IMR-90 (cell line): ENCODE results near the gene APOBEC3F. TPM values are rescaled to one million over a fixed set of nuclear protein-coding genes. Genes with fewer than 3 reads are reported as not detected.
A peak's percentile ranks its signal among the peaks of the same experiment; 100 is the strongest.

ENCODE experiments used
- ATAC-seq: fragments of 200-7000 bp; cut with Tn5 transposase; 2 replicates; pipeline ENCODE4 v1.9.1; 2020; ENCODE audit warnings: low read depth, mild to moderate bottlenecking, moderate library complexity
- BruUV-seq: library from RNA; stranded (reverse); fragments of 400-500 nt; replicated peaks from 2 replicates; lab custom pipeline; 2021; lab: Mats Ljungman, UMichigan
- CTCF ChIA-PET: fragments of 300-600 bp; formaldehyde crosslinking; extraction: SDS; loops from one replicate; lab custom pipeline; 2021; ENCODE audit warnings: antibody characterized with exemption; lab: Yijun Ruan, JAX
- POLR2A ChIA-PET: fragments of 300-600 bp; sonication (Branson Sonifier 250); formaldehyde crosslinking; loops from one replicate; lab custom pipeline; 2022; ENCODE audit warnings: antibody characterized with exemption; ENCODE audit not compliant: unreplicated experiment; lab: Charles Lee
- DNase-seq: peaks from one replicate; pipeline ENCODE4 v3.0.0; 2013
- H2AFZ ChIP-seq: replicated peaks from 2 replicates; pipeline ENCODE3; 2013; ENCODE audit warnings: low read length, mild to moderate bottlenecking; ENCODE audit not compliant: poor library complexity
- H2AK5ac ChIP-seq: 2 replicates; pipeline ENCODE4 v1.6.1; 2013; ENCODE audit warnings: low read depth, low read length, inconsistent platforms
- H2AK9ac ChIP-seq: replicated peaks from 2 replicates; pipeline ENCODE3; 2013; ENCODE audit warnings: mild to moderate bottlenecking, low read depth, low read length, moderate library complexity; ENCODE audit not compliant: poor library complexity
- H2BK120ac ChIP-seq: 2 replicates; pipeline ENCODE4 v1.6.1; 2013; ENCODE audit warnings: low read depth, low read length, inconsistent platforms
- H2BK15ac ChIP-seq: 3 replicates; pipeline ENCODE4 v1.6.1; 2013; ENCODE audit warnings: low read depth, low read length, inconsistent platforms
- H2BK20ac ChIP-seq: 2 replicates; pipeline ENCODE4 v1.6.1; 2013; ENCODE audit warnings: low read depth, mild to moderate bottlenecking, inconsistent platforms, low read length, moderate library complexity
- H2BK5ac ChIP-seq: 2 replicates; pipeline ENCODE4 v1.6.1; 2013; ENCODE audit warnings: mild to moderate bottlenecking, low read depth, low read length, inconsistent platforms; ENCODE audit not compliant: poor library complexity, severe bottlenecking
- H3K14ac ChIP-seq: replicated peaks from 2 replicates; pipeline ENCODE4 v1.6.1; 2013; ENCODE audit warnings: low read depth, low read length, inconsistent platforms
- H3K18ac ChIP-seq: 2 replicates; pipeline ENCODE4 v1.6.1; 2013; ENCODE audit warnings: low read depth, low read length, control low read depth
- H3K23ac ChIP-seq: 2 replicates; pipeline ENCODE4 v1.6.1; 2013; ENCODE audit warnings: low read depth, low read length, inconsistent platforms
- H3K27ac ChIP-seq: 2 replicates; pipeline ENCODE4 v1.5.1; 2013; ENCODE audit warnings: mild to moderate bottlenecking, control low read depth, low read length; ENCODE audit not compliant: insufficient read depth
- H3K27me3 ChIP-seq: 2 replicates; pipeline ENCODE4 v1.6.1; 2013; ENCODE audit warnings: low read length; ENCODE audit not compliant: control insufficient read depth, insufficient read depth
- H3K36me3 ChIP-seq: 2 replicates; pipeline ENCODE4 v1.6.1; 2013; ENCODE audit warnings: low read length, mixed read lengths; ENCODE audit not compliant: control insufficient read depth, insufficient read depth
- H3K4ac ChIP-seq: 2 replicates; pipeline ENCODE4 v1.6.1; 2013; ENCODE audit warnings: low read depth, low read length, inconsistent platforms
- H3K4me1 ChIP-seq: 2 replicates; pipeline ENCODE4 v1.6.1; 2013; ENCODE audit warnings: low read length, mixed read lengths; ENCODE audit not compliant: control insufficient read depth, insufficient read depth
- H3K4me2 ChIP-seq: 2 replicates; pipeline ENCODE4 v1.6.1; 2013; ENCODE audit warnings: low read depth, mild to moderate bottlenecking, control low read depth, low read length, moderate library complexity
- H3K4me3 ChIP-seq: 2 replicates; pipeline ENCODE4 v1.5.1; 2013; ENCODE audit warnings: low read depth, mild to moderate bottlenecking, control low read depth, low read length, moderate library complexity; ENCODE audit not compliant: insufficient read depth
- H3K56ac ChIP-seq: 2 replicates; pipeline ENCODE4 v1.6.1; 2013; ENCODE audit warnings: low read length, inconsistent platforms; ENCODE audit not compliant: insufficient read depth; ENCODE audit errors: extremely low read depth
- H3K79me1 ChIP-seq, 2 experiments: 2 replicates each; pipeline ENCODE4 v1.6.1; 2013; ENCODE audit warnings: low read length in 2 of 2, inconsistent platforms in 1 of 2, low read depth in 1 of 2
- H3K9ac ChIP-seq: 2 replicates; pipeline ENCODE4 v1.6.1; 2013; ENCODE audit warnings: low read depth, low read length, control low read depth
- H3K9me1 ChIP-seq: 2 replicates; pipeline ENCODE4 v1.6.1; 2013; ENCODE audit warnings: low read length, inconsistent platforms; ENCODE audit not compliant: insufficient read depth
- H3K9me3 ChIP-seq: 2 replicates; pipeline ENCODE4 v1.6.1; 2013; ENCODE audit warnings: low read length; ENCODE audit not compliant: control insufficient read depth, insufficient read depth
- H4K20me1 ChIP-seq: 2 replicates; pipeline ENCODE4 v1.6.1; 2013; ENCODE audit warnings: low read length, inconsistent platforms; ENCODE audit not compliant: insufficient read depth
- H4K5ac ChIP-seq: 2 replicates; pipeline ENCODE4 v1.6.1; 2013; ENCODE audit warnings: mild to moderate bottlenecking, low read depth, low read length, control low read depth
- H4K8ac ChIP-seq, 2 experiments: 2 replicates each; pipeline ENCODE4 v1.6.1; 2013; ENCODE audit warnings: low read depth in 2 of 2, low read length in 2 of 2, control low read depth in 1 of 2, inconsistent platforms in 1 of 2
- H4K91ac ChIP-seq: 2 replicates; pipeline ENCODE4 v1.6.1; 2013; ENCODE audit warnings: low read depth, low read length, inconsistent platforms; ENCODE audit not compliant: insufficient read depth
- BHLHE40 ChIP-seq: fragments of 150-350 bp; IDR thresholded peaks from 2 replicates; pipeline ENCODE4 v1.6.1; 2016; ENCODE audit warnings: mild to moderate bottlenecking, low read depth, low read length
- CEBPB ChIP-seq: IDR thresholded peaks from 2 replicates; pipeline ENCODE4 v1.6.1; 2012; ENCODE audit warnings: low read depth, low read length, improper control_type of control experiment
- CHD1 ChIP-seq: IDR thresholded peaks from 2 replicates; pipeline ENCODE4 v1.6.1; 2012; ENCODE audit warnings: low read depth, low read length, improper control_type of control experiment
- FOS ChIP-seq: fragments of 150-350 bp; IDR thresholded peaks from 2 replicates; pipeline ENCODE4 v1.6.1; 2016; ENCODE audit warnings: low read depth, low read length
- MAFK ChIP-seq: IDR thresholded peaks from 2 replicates; pipeline ENCODE4 v1.6.1; 2012; ENCODE audit warnings: low read depth, low read length, improper control_type of control experiment
- MAZ ChIP-seq: IDR thresholded peaks from 2 replicates; pipeline ENCODE4 v1.6.1; 2012; ENCODE audit warnings: low read depth, mild to moderate bottlenecking, low read length, improper control_type of control experiment, moderate library complexity, borderline replicate concordance
- MXI1 ChIP-seq: IDR thresholded peaks from 2 replicates; pipeline ENCODE4 v1.6.1; 2012; ENCODE audit warnings: low read depth, mild to moderate bottlenecking, low read length, moderate library complexity, borderline replicate concordance
- NFE2L2 ChIP-seq: fragments of 150-350 bp; IDR thresholded peaks from 2 replicates; pipeline ENCODE4 v1.6.1; 2016; ENCODE audit warnings: low read depth, mild to moderate bottlenecking, low read length
- POLR2A ChIP-seq: IDR thresholded peaks from 2 replicates; pipeline ENCODE4 v1.6.1; 2012; ENCODE audit warnings: mild to moderate bottlenecking, low read depth, low read length
- RAD21 ChIP-seq: IDR thresholded peaks from 2 replicates; pipeline ENCODE4 v1.6.1; 2012; ENCODE audit warnings: low read length, improper control_type of control experiment
- RCOR1 ChIP-seq: IDR thresholded peaks from 2 replicates; pipeline ENCODE4 v1.6.1; 2012; ENCODE audit warnings: mild to moderate bottlenecking, low read length, improper control_type of control experiment; ENCODE audit not compliant: insufficient replicate concordance
- RFX5 ChIP-seq: IDR thresholded peaks from 2 replicates; pipeline ENCODE4 v1.8.0; 2012; ENCODE audit warnings: low read depth, mild to moderate bottlenecking, low read length, moderate library complexity
- SMC3 ChIP-seq: fragments of 150-350 bp; IDR thresholded peaks from 2 replicates; pipeline ENCODE4 v1.6.1; 2016; ENCODE audit warnings: low read depth, mild to moderate bottlenecking, antibody characterized with exemption, low read length, moderate library complexity
- WGBS, 2 experiments: methylation state at CpG; one replicate each; pipeline versions ENCODE4 v1.1.5 to v1.1.7; 2013; ENCODE audit warnings: missing lambda C conversion rate in 2 of 2; ENCODE audit not compliant: insufficient read length in 1 of 2; ENCODE audit errors: extremely low coverage in 2 of 2; 5-methylcytosine and 5-hydroxymethylcytosine counted together
- dilution Hi-C: fragments of 300-500 bp; cut with HindIII; formaldehyde crosslinking; loops from one replicate; pipeline ENCODE4 v1.14.3; 2018; ENCODE audit warnings: low sequenced_read_pairs; ENCODE audit not compliant: unreplicated experiment
- in situ Hi-C: fragments of 300-500 bp; cut with MboI; formaldehyde crosslinking; loops from 3 replicates; pipeline ENCODE4 v1.14.3; 2019; ENCODE audit warnings: low sequenced_read_pairs, inconsistent platforms, mixed read lengths
- intact Hi-C: fragments of 100-400 bp; cut with micrococcal nuclease; formaldehyde crosslinking; loops from 2 replicates; pipeline ENCODE4 v1.10.0; 2022
- polyA plus RNA-seq, 3 experiments: library from polyadenylated mRNA; depleted of rRNA; stranded (reverse); fragments of >200 nt; gene quantifications; 2 replicates each; pipeline ENCODE4 v1.2.3, GENCODE V29; 2012; ENCODE audit warnings: low replicate concordance in 1 of 3
- total RNA-seq: library from RNA; depleted of rRNA; stranded (reverse); fragments of >200 nt; gene quantifications from 2 replicates; pipeline ENCODE4 v1.2.3, GENCODE V29; 2012
- TF ChIP-seq, protein P1 (sequence below): fragments of 150-350 bp; IDR thresholded peaks from 2 replicates; pipeline ENCODE4 v1.6.1; 2017; ENCODE audit warnings: mild to moderate bottlenecking, antibody characterized with exemption, low read length, low read depth
- TF ChIP-seq, protein P2 (sequence below): conservative IDR thresholded peaks from 2 replicates; pipeline ENCODE4 v1.5.1; 2012; ENCODE audit warnings: mild to moderate bottlenecking, low read depth, low read length, improper control_type of control experiment
- TF ChIP-seq, protein P3 (sequence below): fragments of 150-350 bp; IDR thresholded peaks from 2 replicates; pipeline ENCODE4 v1.6.1; 2016; ENCODE audit warnings: low read depth, mild to moderate bottlenecking, low read length, moderate library complexity, borderline replicate concordance

Gene APOBEC3F
- total and polyA plus RNA-seq, 2 of the 4 experiments (the other 2 are of a cell fraction), result 3.4 to 8.3 TPM

DNA sequence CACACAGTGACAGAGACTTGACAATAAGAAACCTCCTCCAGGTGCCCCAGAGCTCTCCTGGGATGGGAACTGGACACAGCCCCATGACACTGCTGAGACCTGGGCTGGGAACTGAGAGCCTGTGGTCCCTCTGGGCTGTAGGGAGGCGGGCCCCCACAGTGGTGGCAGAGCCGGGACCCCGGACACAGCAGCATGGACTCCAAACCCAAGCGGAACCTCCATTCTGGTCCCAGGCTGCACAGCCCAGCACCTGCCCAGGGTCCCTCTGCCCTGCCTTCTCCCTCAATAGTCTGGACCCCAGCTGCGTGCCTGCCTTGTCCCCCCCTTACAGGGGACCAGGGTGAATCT, 48.0 kb downstream of the APOBEC3F start:
- in situ Hi-C loops (no loop called here), intact Hi-C loops (no loop called here), dilution Hi-C loops (no loop called here)
- no peak overlapping the region for H3K4ac ChIP-seq
- TF ChIP-seq, protein P1, sequence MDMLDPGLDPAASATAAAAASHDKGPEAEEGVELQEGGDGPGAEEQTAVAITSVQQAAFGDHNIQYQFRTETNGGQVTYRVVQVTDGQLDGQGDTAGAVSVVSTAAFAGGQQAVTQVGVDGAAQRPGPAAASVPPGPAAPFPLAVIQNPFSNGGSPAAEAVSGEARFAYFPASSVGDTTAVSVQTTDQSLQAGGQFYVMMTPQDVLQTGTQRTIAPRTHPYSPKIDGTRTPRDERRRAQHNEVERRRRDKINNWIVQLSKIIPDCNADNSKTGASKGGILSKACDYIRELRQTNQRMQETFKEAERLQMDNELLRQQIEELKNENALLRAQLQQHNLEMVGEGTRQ, result no peak
- TF ChIP-seq RCOR1 (no peak), POLR2A (no peak), RFX5 (no peak), MAFK (no peak), CHD1 (no peak), NFE2L2 (no peak), BHLHE40 (no peak), MXI1 (no peak), RAD21 (no peak), FOS (no peak), SMC3 (no peak), CEBPB (no peak), MAZ (no peak)
- TF ChIP-seq, protein P2, sequence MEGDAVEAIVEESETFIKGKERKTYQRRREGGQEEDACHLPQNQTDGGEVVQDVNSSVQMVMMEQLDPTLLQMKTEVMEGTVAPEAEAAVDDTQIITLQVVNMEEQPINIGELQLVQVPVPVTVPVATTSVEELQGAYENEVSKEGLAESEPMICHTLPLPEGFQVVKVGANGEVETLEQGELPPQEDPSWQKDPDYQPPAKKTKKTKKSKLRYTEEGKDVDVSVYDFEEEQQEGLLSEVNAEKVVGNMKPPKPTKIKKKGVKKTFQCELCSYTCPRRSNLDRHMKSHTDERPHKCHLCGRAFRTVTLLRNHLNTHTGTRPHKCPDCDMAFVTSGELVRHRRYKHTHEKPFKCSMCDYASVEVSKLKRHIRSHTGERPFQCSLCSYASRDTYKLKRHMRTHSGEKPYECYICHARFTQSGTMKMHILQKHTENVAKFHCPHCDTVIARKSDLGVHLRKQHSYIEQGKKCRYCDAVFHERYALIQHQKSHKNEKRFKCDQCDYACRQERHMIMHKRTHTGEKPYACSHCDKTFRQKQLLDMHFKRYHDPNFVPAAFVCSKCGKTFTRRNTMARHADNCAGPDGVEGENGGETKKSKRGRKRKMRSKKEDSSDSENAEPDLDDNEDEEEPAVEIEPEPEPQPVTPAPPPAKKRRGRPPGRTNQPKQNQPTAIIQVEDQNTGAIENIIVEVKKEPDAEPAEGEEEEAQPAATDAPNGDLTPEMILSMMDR, result no peak
- TF ChIP-seq, protein P3, sequence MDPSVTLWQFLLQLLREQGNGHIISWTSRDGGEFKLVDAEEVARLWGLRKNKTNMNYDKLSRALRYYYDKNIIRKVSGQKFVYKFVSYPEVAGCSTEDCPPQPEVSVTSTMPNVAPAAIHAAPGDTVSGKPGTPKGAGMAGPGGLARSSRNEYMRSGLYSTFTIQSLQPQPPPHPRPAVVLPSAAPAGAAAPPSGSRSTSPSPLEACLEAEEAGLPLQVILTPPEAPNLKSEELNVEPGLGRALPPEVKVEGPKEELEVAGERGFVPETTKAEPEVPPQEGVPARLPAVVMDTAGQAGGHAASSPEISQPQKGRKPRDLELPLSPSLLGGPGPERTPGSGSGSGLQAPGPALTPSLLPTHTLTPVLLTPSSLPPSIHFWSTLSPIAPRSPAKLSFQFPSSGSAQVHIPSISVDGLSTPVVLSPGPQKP, result no peak
- H3K27ac ChIP-seq, result no peak overlapping the region
- H2BK5ac ChIP-seq, result no peak overlapping the region
- BruUV-seq, result no TSS peak
- no peak overlapping the region for H3K4me2 ChIP-seq
- H2BK20ac ChIP-seq, result no peak overlapping the region
- CTCF ChIA-PET, result no interaction called here
- no peak overlapping the region for H3K9ac ChIP-seq
- H2AK5ac ChIP-seq, result no peak overlapping the region
- POLR2A ChIA-PET, result no interaction called here
- H4K8ac ChIP-seq, result no peak overlapping the region
- no peak overlapping the region for H2BK15ac ChIP-seq
- H3K79me1 ChIP-seq, result no peaks in the 10 kb centered on the region
- no peaks in the 10 kb centered on the region for H4K20me1 ChIP-seq
- no peak overlapping the region for H3K56ac ChIP-seq
- no peak overlapping the region for H2AFZ ChIP-seq
- no peaks in the 10 kb centered on the region for H3K36me3 ChIP-seq
- H4K5ac ChIP-seq, result no peak overlapping the region
- ATAC-seq (no peak), DNase-seq (no peak)
- H3K14ac ChIP-seq, result no peak overlapping the region
- peak overlapping the region; percentile 49; the same call in 1 of the 2 replicates for H3K23ac ChIP-seq
- H3K4me3 ChIP-seq, result no peak overlapping the region
- peaks cover 38% of the 10 kb centered on the region for H3K27me3 ChIP-seq
- H3K4me1 ChIP-seq, result peaks cover 3% of the 10 kb centered on the region; the same call in 1 of the 2 replicates
- no peaks in the 10 kb centered on the region for H3K9me1 ChIP-seq
- H4K91ac ChIP-seq, result no peak overlapping the region
- no peak overlapping the region for H2AK9ac ChIP-seq
- H2BK120ac ChIP-seq, result no peak overlapping the region
- no peaks in the 10 kb centered on the region for H3K9me3 ChIP-seq
- WGBS, 2 experiments, result no CpG with 5 or more reads among the region's 5 CpGs
- no peak overlapping the region for H3K18ac ChIP-seq
